Transverse colon (tissue), 4 donors: ENCODE measurements around the gene CDK8. TPM values are rescaled to one million over a fixed set of nuclear protein-coding genes. Genes with fewer than 3 reads are reported as not detected.
A peak's percentile ranks its signal among the peaks of the same experiment; 100 is the strongest.

ENCODE experiments used
- DNase-seq: peaks from one replicate; pipeline ENCODE4 v3.0.0-alpha.2; 2019
- H3K27ac ChIP-seq, 4 donors: fragments of 200-600 bp; sonication (generic); 2 replicates each; pipeline ENCODE4 v1.5.1; 2016 to 2018; ENCODE audit warnings: inconsistent platforms in 4 of 4
- H3K27me3 ChIP-seq: fragments of 200-600 bp; sonication (generic); 2 replicates; pipeline ENCODE4 v1.5.1; 2017; ENCODE audit warnings: inconsistent platforms
- H3K36me3 ChIP-seq, 4 donors: fragments of 200-600 bp; sonication (generic); 2 replicates each; pipeline ENCODE4 v1.5.1; 2017 to 2019; ENCODE audit warnings: inconsistent platforms in 4 of 4
- H3K4me1 ChIP-seq, 4 donors: fragments of 200-600 bp; sonication (generic); 2 replicates each; pipeline ENCODE4 v1.5.1; 2017 to 2020; ENCODE audit warnings: inconsistent platforms in 4 of 4
- H3K4me3 ChIP-seq, 4 donors: fragments of 200-600 bp; sonication (generic); 1 replicate in 1 of 4; 2 replicates in 3 of 4; pipeline versions ENCODE4 v1.5.1 to v1.6.1; 2017 to 2019; ENCODE audit warnings: inconsistent platforms in 4 of 4
- H3K9me3 ChIP-seq, 2 donors: fragments of 200-600 bp; sonication (generic); 2 replicates each; pipeline ENCODE4 v1.5.1; 2017 to 2019; ENCODE audit warnings: inconsistent platforms in 2 of 2
- EP300 ChIP-seq: sonication (generic); formaldehyde crosslinking; IDR thresholded peaks from one replicate; pipeline ENCODE4 v1.6.1; 2017; ENCODE audit warnings: antibody characterized with exemption, low read depth
- POLR2A ChIP-seq: fragments of 450-650 bp; IDR thresholded peaks from one replicate; pipeline ENCODE4 v1.6.1; 2016; ENCODE audit warnings: antibody characterized with exemption, mild to moderate bottlenecking, moderate library complexity
- POLR2AphosphoS5 ChIP-seq, 3 donors: sonication (generic); formaldehyde crosslinking; IDR thresholded peaks; one replicate each; pipeline ENCODE4 v1.6.1; 2016; ENCODE audit warnings: antibody characterized with exemption in 3 of 3
- WGBS, 2 donors: methylation state at CpG; one replicate each; pipeline ENCODE4 v1.1.5; 2018; ENCODE audit warnings: low coverage in 1 of 2; 5-methylcytosine and 5-hydroxymethylcytosine counted together
- in situ Hi-C, 4 donors: fragments of 200-750 bp; cut with MboI; loops; one replicate each; pipeline versions ENCODE4 v1.15.0 to v1.15.1; 2017; ENCODE audit warnings: low sequenced_read_pairs in 3 of 4, low pct_ligation_motif_present in 1 of 4, low pct_unique_long_range_greater_than_20kb in 1 of 4
- intact Hi-C: fragments of 100-400 bp; cut with DNase I; formaldehyde crosslinking; loops from one replicate; pipeline ENCODE4 v1.15.1; 2023; ENCODE audit warnings: low total_unique reads
- total RNA-seq, 4 donors: library from RNA; depleted of rRNA; stranded (reverse); fragments of >200 nt; gene quantifications; one replicate each; pipeline ENCODE4 v1.1.0, GENCODE V29; 2016
- TF ChIP-seq, protein P1 (sequence below), 5 experiments: fragments of 200-600 bp in 3 of 5; fragments of 450-650 bp in 2 of 5; sonication (generic) in 3 of 5; IDR thresholded peaks; 1 replicate in 2 of 5; 2 replicates in 3 of 5; pipeline ENCODE4 v1.5.1; 2016 to 2017; ENCODE audit warnings: antibody characterized with exemption in 5 of 5, inconsistent platforms in 3 of 5, mild to moderate bottlenecking in 2 of 5, moderate library complexity in 1 of 5

CDK8 gene
- total RNA-seq, 4 donors from 2014 or later, result 8.6 to 37.4 (median 22.3) TPM

- in situ Hi-C loops, result no loop called here
- Histone ChIP-seq H3K4me1 (peaks cover 7 to 21% (median 16%) of the 10 kb centered on the region in 4 donors), H3K27ac (no peak overlapping the region), H3K4me3 (no peak overlapping the region), H3K9me3 (no peaks in the 10 kb centered on the region), H3K36me3 (peaks cover 0 to 74% (median 28%) of the 10 kb centered on the region in 4 donors), H3K27me3 (no peaks in the 10 kb centered on the region)
- DNase-seq, result no peak
- 94 to 95% methylated on average over 2 of the region's 2 CpGs for WGBS, 2 donors
- TF ChIP-seq EP300, result no peak
- no peak for TF ChIP-seq POLR2AphosphoS5 (IDR thresholded peaks at IDR 0.05)
- TF ChIP-seq, protein P1, sequence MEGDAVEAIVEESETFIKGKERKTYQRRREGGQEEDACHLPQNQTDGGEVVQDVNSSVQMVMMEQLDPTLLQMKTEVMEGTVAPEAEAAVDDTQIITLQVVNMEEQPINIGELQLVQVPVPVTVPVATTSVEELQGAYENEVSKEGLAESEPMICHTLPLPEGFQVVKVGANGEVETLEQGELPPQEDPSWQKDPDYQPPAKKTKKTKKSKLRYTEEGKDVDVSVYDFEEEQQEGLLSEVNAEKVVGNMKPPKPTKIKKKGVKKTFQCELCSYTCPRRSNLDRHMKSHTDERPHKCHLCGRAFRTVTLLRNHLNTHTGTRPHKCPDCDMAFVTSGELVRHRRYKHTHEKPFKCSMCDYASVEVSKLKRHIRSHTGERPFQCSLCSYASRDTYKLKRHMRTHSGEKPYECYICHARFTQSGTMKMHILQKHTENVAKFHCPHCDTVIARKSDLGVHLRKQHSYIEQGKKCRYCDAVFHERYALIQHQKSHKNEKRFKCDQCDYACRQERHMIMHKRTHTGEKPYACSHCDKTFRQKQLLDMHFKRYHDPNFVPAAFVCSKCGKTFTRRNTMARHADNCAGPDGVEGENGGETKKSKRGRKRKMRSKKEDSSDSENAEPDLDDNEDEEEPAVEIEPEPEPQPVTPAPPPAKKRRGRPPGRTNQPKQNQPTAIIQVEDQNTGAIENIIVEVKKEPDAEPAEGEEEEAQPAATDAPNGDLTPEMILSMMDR (IDR thresholded peaks at IDR 0.05), result no peak
- no peak for TF ChIP-seq POLR2A
- intact Hi-C loops, result no loop called here
Observed at GRCh38 chr13:26216042-26216441, 37.9 kb upstream of the CDK8 start.

DNA sequence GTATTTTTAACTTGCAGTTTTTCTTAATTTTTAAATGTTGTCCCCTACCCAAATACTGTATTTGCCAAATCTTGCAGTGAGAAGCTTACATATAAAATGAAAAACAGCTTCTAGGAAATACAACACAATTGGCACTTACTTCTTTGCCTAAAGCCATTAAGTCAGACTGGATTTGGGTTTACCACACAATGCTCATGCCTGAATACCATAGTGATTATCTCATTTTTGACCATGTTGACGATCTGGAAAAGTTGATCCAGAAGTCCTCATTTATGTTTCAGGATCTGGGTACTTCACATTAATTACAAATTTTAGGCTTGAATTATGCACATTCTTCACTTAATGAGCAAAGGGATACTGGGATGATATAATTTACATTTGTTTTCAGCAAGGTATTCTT, 34.2 kb upstream of the CDK8 start:
- no peaks in the 10 kb centered on the region for H3K27me3 ChIP-seq
- H3K27ac ChIP-seq, result no peak overlapping the region
- H3K4me1 ChIP-seq, result peaks cover 8 to 29% (median 23%) of the 10 kb centered on the region in 4 donors
- DNase-seq, result no peak
- intact Hi-C loops (no loop called here), in situ Hi-C loops (no loop called here)
- 60 to 65% methylated on average over 1 of the region's 1 CpG for WGBS, 2 donors
- TF ChIP-seq POLR2AphosphoS5 (IDR thresholded peaks at IDR 0.05) (no peak), EP300 (no peak), POLR2A (no peak)
- TF ChIP-seq, protein P1 (IDR thresholded peaks at IDR 0.05), result no peak
- H3K9me3 ChIP-seq, result no peaks in the 10 kb centered on the region
- H3K4me3 ChIP-seq, result no peak overlapping the region
- H3K36me3 ChIP-seq, result peaks cover 0 to 55% (median 19%) of the 10 kb centered on the region in 4 donors

DNA sequence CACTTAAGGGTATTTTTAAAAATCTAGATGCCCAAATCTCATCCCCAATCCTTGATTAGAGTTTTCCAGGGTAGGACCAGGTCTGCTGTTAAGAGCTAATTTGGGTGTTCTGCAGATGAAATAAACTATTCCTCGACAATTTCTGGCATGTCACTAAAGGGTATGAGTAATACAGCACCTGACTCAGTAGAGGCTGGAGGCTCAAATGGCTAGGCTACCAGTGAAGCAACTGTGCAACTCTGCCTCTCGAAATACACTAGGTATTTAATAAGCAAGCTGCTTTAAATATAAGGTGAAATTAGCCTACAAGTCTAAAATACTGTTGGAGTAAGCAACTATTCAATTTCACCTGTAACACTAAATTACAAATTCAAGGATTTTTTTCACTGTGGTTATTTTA, 33.4 kb upstream of the CDK8 start:
- no peaks in the 10 kb centered on the region for H3K9me3 ChIP-seq
- intact Hi-C loops, result no loop called here
- H3K36me3 ChIP-seq, result peaks cover 0 to 47% (median 15%) of the 10 kb centered on the region in 4 donors
- H3K4me3 ChIP-seq, result peak overlapping the region in 2 of 4 donors; percentile 70 to 90
- H3K27me3 ChIP-seq, result no peaks in the 10 kb centered on the region
- H3K27ac ChIP-seq, result peak overlapping the region in 1 of 4 donors; percentile 100
- peaks cover 8 to 29% (median 23%) of the 10 kb centered on the region in 4 donors for H3K4me1 ChIP-seq
- TF ChIP-seq POLR2A (no peak), POLR2AphosphoS5 (IDR thresholded peaks at IDR 0.05) (no peak), EP300 (no peak)
- TF ChIP-seq, protein P1 (IDR thresholded peaks at IDR 0.05), result no peak
- no peak for DNase-seq
- WGBS, 2 donors, result 61 to 100% methylated on average over 1 to 2 of the region's 2 CpGs
- in situ Hi-C loops, result no loop called here

- intact Hi-C loops, result no loop called here
- 0% methylated on average over 1 to 16 of the region's 16 CpGs for WGBS, 2 donors
Observed at GRCh38 chr13:26221399-26221720, 32.6 kb upstream of the CDK8 start.

More at GRCh38 chr13:26221399-26221720, 32.6 kb upstream of the CDK8 start:
- peaks cover 0 to 39% (median 12%) of the 10 kb centered on the region in 4 donors for H3K36me3 ChIP-seq
- no peaks in the 10 kb centered on the region for H3K27me3 ChIP-seq
- H3K9me3 ChIP-seq, result no peaks in the 10 kb centered on the region
- in situ Hi-C loops, result no loop called here
- H3K4me1 ChIP-seq, result peaks cover 8 to 29% (median 23%) of the 10 kb centered on the region in 4 donors
- no peak for DNase-seq
- TF ChIP-seq EP300 (no peak), POLR2A (no peak), POLR2AphosphoS5 (IDR thresholded peaks at IDR 0.05) (no peak)
- TF ChIP-seq, protein P1 (IDR thresholded peaks at IDR 0.05), result no peak
- H3K4me3 ChIP-seq, result peak overlapping the region; percentile 49 to 99 (median 80)
- peak overlapping the region; percentile 93 to 100 (median 98) for H3K27ac ChIP-seq
